Coronary artery (tissue), 2 donors: ENCODE data around the gene STK24.

Experiments used
- DNase-seq: peaks from one replicate; pipeline ENCODE4 v3.0.0-alpha.2; 2017; ENCODE audit warnings: low spot score
- H3K27ac ChIP-seq, 2 donors: fragments of 200-600 bp; sonication (generic); one replicate each; pipeline ENCODE4 v1.5.1; 2016 to 2019
- H3K4me3 ChIP-seq: fragments of 200-600 bp; sonication (generic); 2 replicates; pipeline ENCODE4 v1.5.1; 2016; ENCODE audit warnings: mild to moderate bottlenecking, moderate library complexity
- TF ChIP-seq, protein P1 (sequence below): fragments of 200-600 bp; sonication (generic); IDR thresholded peaks from one replicate; pipeline ENCODE4 v1.5.1; 2019; ENCODE audit warnings: antibody characterized with exemption

The STK24 gene

DNA sequence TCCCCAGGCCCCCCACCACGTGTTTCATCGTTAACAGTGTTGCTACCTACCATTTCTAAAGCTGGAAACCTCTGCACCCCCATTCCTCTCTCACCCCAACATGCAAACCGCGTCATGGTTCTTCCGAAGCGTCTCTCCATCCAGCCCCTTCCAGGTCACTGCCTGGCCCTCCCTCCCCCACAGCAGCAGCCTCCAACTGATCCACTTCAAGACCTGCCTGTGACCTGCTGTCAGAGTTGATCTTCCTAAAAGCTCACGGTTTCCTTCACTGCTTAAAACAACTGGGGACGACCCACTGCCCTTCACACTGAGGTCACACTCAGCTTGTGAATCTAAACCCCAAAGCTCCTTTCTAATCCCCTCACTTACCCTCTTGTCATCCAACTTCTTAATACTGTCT is 47.7 kb downstream of the STK24 start:
- H3K27ac ChIP-seq = no peak overlapping the region
- no peak for DNase-seq
- no peak overlapping the region for H3K4me3 ChIP-seq
- TF ChIP-seq, protein P1, sequence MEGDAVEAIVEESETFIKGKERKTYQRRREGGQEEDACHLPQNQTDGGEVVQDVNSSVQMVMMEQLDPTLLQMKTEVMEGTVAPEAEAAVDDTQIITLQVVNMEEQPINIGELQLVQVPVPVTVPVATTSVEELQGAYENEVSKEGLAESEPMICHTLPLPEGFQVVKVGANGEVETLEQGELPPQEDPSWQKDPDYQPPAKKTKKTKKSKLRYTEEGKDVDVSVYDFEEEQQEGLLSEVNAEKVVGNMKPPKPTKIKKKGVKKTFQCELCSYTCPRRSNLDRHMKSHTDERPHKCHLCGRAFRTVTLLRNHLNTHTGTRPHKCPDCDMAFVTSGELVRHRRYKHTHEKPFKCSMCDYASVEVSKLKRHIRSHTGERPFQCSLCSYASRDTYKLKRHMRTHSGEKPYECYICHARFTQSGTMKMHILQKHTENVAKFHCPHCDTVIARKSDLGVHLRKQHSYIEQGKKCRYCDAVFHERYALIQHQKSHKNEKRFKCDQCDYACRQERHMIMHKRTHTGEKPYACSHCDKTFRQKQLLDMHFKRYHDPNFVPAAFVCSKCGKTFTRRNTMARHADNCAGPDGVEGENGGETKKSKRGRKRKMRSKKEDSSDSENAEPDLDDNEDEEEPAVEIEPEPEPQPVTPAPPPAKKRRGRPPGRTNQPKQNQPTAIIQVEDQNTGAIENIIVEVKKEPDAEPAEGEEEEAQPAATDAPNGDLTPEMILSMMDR = no peak

GRCh38 chr13:98528663-98529064 is 48.2 kb downstream of the STK24 start:
- TF ChIP-seq, protein P1 = no peak
- Histone ChIP-seq H3K4me3 (no peak overlapping the region), H3K27ac (no peak overlapping the region)
- DNase-seq = no peak

- Histone ChIP-seq H3K4me3 (no peak overlapping the region), H3K27ac (no peak overlapping the region)
- TF ChIP-seq, protein P1 = no peak
- DNase-seq = no peak
These were observed 49.4 kb downstream of the STK24 start for GRCh38 chr13:98527526-98527925.

GRCh38 chr13:98526182-98526512 is 50.8 kb downstream of the STK24 start:
- no peak overlapping the region for H3K4me3 ChIP-seq
- TF ChIP-seq, protein P1 = no peak
- no peak for DNase-seq
- H3K27ac ChIP-seq = no peak overlapping the region

DNA sequence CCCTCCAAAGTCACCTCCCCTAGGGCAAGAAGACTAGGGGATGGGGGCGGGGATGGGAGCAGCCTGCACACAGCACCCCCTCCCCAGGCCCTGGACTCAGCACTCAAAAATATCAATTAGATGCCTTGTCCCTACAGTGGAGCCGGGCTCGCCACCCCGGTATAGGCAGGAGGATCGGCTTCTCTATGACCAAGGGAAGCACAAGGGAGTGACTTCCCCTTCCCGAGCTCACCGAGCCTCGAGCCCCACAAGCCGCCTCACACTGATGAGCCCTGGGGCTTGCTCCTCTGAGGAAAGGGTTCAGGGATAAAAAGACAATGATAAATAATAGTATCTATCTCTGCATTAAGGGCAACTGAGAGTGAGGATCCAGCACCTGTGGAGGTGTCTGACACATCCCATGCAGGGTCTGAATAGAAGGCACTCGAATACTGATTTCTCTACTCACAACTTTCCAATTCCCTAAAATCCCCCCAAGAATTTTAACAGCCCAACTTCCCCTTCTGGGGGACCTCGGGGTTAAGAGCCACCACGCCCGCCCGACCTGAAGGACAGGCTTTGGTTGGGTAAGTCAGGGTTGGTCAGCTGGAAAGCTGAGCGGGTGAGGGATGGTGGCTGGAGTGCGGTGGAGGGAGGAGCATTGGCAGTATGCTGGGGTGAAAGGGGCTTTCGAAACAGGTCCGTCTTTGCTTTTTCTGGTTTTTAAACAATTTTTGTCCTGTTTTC is 51.3 kb downstream of the STK24 start:
- H3K27ac ChIP-seq = no peak overlapping the region
- TF ChIP-seq, protein P1 = no peak

DNA sequence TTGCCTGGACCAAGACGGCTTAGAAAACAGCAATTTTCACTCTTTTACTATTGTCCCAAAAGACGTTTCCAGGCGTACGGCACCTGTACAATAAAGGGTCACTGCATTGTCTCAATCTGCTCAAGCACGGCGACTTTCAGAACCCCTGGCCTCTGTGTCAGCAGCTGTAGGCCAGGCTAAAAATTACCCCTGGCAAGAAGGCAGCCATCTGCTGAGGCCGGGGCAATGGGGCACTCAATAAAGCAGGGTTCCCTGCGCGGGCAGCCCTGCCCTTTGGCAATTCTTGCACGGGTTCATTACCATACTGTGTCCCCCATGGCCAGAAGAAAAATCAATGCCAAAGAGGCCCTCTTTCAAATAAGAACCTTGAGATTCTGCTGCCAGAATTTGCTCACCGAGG is 52.1 kb downstream of the STK24 start:
- DNase-seq = no peak
- no peak overlapping the region for H3K27ac ChIP-seq

More for the DNA sequence above, 51.3 kb downstream of the STK24 start:
- DNase-seq = no peak
- H3K4me3 ChIP-seq = no peak overlapping the region

GRCh38 chr13:98524391-98524790 is 52.5 kb downstream of the STK24 start:
- no peak overlapping the region for H3K27ac ChIP-seq
- no peak for DNase-seq
- TF ChIP-seq, protein P1 = no peak

More for the DNA sequence above, 52.1 kb downstream of the STK24 start:
- H3K4me3 ChIP-seq = no peak overlapping the region
- TF ChIP-seq, protein P1 = no peak

More at GRCh38 chr13:98524391-98524790, 52.5 kb downstream of the STK24 start:
- H3K4me3 ChIP-seq = no peak overlapping the region
